Measurements from ENCODE around the gene HOXD3. TPM values are rescaled to one million over a fixed set of nuclear protein-coding genes. Genes with fewer than 3 reads are reported as not detected.

Gene HOXD3
- total RNA-seq, 1 experiment from 2014 or later, result 0.70 TPM

DNA sequence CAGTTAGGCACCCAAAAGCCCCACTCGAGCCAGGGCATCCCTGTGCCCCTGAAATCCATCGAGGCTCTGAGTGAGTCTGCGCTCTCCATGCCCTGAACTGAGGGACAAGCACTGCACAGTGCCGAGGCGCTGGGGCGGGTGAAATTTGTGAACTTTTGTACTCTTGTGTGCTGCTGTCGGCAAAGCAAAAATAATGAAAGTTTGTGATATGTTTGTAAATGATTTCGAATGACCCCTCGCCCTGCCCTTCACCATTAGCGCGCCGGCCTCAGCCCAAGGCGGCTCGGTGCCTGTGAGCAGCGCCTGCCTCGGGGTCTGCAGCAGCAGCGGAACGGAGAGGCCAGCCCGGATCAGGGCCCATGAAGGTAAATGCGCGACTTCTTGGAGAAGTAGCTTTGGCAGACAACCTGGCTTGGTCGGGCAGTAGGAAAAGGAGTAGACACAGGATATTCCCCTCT, 7.6 kb upstream of the HOXD3 start:
- no peak for DNase-seq (ENCODE audit: low spot score)

DNA sequence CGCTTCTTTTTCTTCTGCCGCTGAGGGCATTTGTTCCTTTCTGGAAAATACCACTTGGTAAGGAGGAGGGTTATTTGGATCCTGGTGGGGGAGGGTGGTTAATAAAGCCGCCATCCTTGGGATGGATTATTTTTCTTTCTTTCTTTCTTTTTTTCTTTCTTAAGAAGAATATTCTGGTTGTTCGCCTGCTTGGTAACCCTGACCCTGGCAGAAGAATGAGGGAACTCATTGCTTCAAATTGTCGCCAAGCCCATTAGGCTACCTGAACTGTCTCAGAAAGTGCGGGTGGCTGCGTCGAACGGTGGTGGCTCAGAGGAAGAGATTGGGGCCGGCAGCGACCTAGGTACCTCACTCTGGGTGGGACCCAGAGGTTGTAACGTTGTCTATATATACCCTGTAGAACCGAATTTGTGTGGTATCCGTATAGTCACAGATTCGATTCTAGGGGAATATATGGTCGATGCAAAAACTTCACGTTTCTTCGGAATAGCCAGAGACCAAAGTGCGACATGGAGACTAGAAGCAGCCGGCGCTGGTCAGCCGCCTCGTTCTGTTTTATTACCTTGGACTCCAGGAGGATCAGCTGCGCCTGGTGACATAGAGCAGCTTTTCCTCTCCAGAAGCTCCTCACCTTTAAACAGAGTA, 7.0 kb upstream of the HOXD3 start:
- no peak for DNase-seq (ENCODE audit: low spot score)

DNA sequence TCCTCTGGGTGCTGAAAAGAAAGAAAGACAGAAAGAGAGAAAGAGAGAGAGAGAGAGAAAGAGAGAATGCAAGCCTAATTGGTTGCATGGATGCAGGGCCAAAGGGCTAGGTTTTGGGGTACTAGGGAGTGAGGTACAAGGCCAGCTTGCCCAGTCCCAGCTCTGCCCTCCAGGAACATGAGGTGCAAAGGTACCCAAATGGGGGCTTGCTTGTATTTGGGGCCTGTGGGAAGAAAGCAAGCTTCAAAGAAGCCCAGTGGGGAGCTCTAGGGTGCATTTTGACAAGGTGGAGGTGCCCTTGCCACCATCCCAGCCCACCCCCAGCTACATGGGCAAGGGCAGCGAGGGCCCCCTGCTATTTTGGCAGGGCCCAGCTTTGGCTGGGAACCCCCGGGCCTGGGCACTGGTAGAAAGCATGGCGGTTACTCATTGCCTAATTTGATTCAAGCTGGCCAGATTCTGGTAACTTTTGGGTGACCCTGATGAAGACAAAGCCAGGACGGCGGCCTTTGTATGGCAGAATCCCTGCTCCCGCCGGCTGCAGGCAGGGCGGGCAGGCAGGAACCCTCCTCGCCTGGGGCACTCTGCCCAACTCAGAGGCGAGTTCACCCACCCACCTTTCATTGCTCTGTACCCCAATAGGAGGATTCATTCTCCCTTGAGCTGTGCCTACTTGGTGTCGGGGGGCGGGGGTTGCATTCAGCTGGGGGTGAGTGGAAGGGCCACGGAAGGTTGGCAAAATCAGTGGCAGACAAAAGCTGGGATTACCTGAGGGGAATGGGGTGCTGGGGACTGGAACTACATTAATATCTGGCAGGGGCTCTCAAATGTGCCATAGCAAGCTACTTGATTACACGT, 6.3 kb upstream of the HOXD3 start:
- no peak for DNase-seq (ENCODE audit: low spot score)

DNA sequence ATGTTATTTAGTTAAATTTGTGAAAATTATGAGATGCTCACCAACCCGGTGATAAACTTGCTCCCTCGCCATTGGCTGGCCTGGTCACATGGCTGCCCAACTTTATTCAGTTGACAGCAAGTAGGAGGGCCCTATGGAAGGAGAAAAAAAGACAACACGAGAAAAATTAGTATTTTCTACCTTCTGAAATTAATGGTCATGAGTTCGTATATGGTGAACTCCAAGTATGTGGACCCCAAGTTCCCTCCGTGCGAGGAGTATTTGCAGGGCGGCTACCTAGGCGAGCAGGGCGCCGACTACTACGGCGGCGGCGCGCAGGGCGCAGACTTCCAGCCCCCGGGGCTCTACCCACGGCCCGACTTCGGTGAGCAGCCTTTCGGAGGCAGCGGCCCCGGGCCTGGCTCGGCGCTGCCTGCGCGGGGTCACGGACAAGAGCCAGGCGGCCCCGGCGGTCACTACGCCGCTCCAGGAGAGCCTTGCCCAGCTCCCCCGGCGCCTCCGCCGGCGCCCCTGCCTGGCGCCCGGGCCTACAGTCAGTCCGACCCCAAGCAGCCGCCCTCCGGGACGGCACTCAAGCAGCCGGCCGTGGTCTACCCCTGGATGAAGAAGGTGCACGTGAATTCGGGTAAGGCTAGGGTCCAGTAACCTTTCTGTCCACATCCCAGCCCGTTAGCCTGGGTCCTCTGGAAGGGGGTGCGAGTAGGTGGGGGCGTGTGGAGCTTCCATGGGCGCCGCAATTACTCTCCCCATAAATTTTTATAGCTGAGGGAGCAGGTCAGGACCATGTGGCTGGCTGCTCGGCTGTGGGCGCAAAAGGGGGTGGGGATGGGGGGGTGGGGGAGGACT, 5.4 kb upstream of the HOXD3 start, which contains the start of gene HOXD4:
Gene HOXD4, plus strand, starts transcription at position 109 of the 846 bp plus-strand sequence. Its CDS starts 84 bp downstream, at position 193.
- DNase-seq (ENCODE audit: low spot score), result no peak

- DNase-seq (ENCODE audit: low spot score), result no peak
These were observed 4.5 kb upstream of the HOXD3 start for GRCh38 chr2:176152350-176153181.

DNA sequence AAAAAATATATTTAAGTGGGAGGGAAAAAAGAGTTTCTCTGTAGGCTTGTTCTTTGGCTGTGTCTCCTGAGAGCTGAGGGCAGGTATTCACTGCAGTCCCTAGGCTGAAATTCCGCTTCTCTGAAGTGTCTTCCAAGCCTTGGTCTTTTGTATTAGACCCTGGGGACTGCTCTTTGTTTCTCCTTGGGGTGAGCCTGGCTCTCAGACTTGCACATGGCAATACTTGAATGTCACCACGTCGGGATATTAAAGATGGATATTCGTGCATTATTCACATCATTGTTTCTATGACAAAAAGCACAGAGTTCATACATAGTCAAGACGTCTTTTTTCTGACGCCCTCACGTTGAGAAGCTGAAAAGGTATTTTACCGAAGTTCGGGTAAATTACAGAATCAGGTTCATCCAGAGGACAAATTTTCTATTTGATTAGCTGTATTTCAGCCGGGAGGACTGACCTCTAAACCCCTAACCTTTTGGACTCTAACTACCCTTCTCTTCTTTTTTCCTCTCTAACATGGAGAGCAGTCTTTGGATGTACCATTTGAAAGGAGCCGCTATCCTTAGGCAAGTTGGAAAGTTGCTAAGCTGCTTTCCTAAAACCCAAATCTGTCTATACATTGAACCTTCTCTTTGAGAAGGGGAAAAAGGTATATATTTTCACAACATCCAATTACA, 2.4 kb upstream of the HOXD3 start:
- no peak for DNase-seq (ENCODE audit: low spot score)

GRCh38 chr2:176155356-176156044, 1.6 kb upstream of the HOXD3 start:
- DNase-seq (ENCODE audit: low spot score), result no peak

- no peak for DNase-seq (ENCODE audit: low spot score)
These were observed 753 bp upstream of the HOXD3 start for GRCh38 chr2:176156301-176156806.

- DNase-seq (ENCODE audit: low spot score), result no peak
These were observed 535 bp downstream of the HOXD3 start for GRCh38 chr2:176157499-176158185.

DNA sequence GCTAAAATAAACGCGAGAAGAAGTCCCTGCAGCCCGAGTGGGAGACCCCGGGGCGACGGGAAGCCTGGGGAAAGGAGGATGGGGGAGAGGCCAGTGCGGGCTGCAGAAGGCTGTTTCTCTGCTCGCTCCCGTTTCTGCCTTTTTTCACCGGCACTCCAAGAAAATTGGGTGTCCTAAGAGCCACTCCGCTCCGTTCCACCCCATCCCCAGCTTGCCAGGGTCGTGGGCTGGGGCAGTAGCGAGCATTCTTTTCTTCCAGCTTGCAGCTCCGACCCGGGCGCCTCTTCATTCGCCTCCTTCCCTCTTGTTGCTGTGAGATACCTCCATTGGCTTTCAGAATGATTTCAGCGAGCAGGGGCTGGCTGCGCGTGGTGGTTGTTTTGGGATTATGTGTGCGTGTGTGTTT, 1.1 kb downstream of the HOXD3 start:
- no peak for DNase-seq (ENCODE audit: low spot score)

- DNase-seq (ENCODE audit: low spot score), result no peak
These were observed 2.0 kb downstream of the HOXD3 start for GRCh38 chr2:176158855-176159662.

- no peak for DNase-seq (ENCODE audit: low spot score)
These were observed 2.6 kb downstream of the HOXD3 start for GRCh38 chr2:176159663-176160250.

DNA sequence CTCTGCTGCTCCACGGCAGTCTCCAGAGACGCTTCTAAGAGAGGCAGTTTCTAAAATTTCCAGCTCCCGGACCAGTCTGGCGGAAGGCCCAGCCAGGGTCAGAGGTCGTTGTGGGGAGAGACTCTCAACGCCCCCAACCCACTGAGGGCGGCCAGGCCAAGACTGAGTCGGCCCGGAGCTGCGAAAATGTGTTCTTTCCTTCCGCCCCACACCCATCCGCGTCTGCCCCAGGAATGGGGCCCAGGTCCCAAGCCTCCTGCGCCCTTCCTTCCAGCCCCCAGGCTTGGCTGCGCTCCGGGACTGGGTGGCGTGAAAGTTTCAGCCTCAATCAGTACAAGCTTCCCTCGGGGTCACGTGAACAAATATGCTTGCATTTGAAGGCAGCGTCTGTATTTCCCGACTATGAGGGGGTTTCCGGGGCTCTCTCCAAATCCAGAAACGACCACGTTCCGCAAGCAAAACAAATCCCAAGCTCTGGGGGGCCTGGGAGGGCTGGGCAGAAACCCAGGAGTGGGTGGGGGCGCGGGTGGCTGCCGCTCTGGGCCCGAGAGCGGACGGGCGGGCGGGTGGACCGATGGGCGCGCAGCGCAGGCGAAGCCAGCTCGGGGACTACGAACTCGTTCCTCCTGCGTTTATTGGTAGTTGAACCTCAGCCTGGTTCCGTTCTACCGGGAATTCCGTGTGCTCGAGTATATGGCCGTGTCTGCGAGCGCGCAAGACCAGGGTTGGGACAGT, 3.3 kb downstream of the HOXD3 start:
- DNase-seq (ENCODE audit: low spot score), result no peak

GRCh38 chr2:176160986-176161824, 4.1 kb downstream of the HOXD3 start:
- no peak for DNase-seq (ENCODE audit: low spot score)

GRCh38 chr2:176161825-176162626, 4.9 kb downstream of the HOXD3 start:
- DNase-seq (ENCODE audit: low spot score), result no peak

Data from H4 (cell line).